HuH-7 (cell line): ENCODE measurements around the gene LRCH2.
A peak's percentile ranks its signal among the peaks of the same experiment; 100 is the strongest.
"Not testable (repeated sequence)": the region's sequence is repeated elsewhere in the genome, so short reads cannot be mapped to it uniquely, and the experiment has no call there.

Experiments used
- DNase-seq: peaks from one replicate; pipeline ENCODE4 v3.0.0; 2011; ENCODE audit warnings: low spot score

Gene LRCH2

GRCh38 chrX:115233497-115234455 is at the start of gene LRCH2:
Gene LRCH2, minus strand, starts transcription at chrX:115234096. Its CDS starts 55 bp downstream, at chrX:115234041.
- DNase-seq = no peak

GRCh38 chrX:115269051-115269683 is 35.3 kb upstream of the LRCH2 start:
- DNase-seq = no peak

GRCh38 chrX:115268421-115268820 is 34.5 kb upstream of the LRCH2 start:
- DNase-seq = peak; percentile 12

- no peak for DNase-seq
Measured at GRCh38 chrX:115266300-115266699, 32.4 kb upstream of the LRCH2 start.

- DNase-seq = no peak
Measured at GRCh38 chrX:115264009-115264408, 30.1 kb upstream of the LRCH2 start.

GRCh38 chrX:115261148-115261547 is 27.3 kb upstream of the LRCH2 start:
- no peak for DNase-seq

GRCh38 chrX:115260330-115260729 is 26.4 kb upstream of the LRCH2 start:
- DNase-seq = no peak

- no peak for DNase-seq
Measured at GRCh38 chrX:115259238-115259875, 25.5 kb upstream of the LRCH2 start.

- no peak for DNase-seq
Measured at GRCh38 chrX:115257711-115258110, 23.8 kb upstream of the LRCH2 start.

- no peak for DNase-seq
Measured at GRCh38 chrX:115255003-115255402, 21.1 kb upstream of the LRCH2 start.

GRCh38 chrX:115251458-115252233 is 17.8 kb upstream of the LRCH2 start:
- no peak for DNase-seq

- no peak for DNase-seq
Measured at GRCh38 chrX:115237056-115237455, 3.2 kb upstream of the LRCH2 start.

GRCh38 chrX:115236560-115236959 is 2.7 kb upstream of the LRCH2 start:
- DNase-seq = no peak

- no peak for DNase-seq
Measured at GRCh38 chrX:115234461-115234860, 565 bp upstream of the LRCH2 start.

- DNase-seq = no peak
Measured at GRCh38 chrX:115232933-115233496, 881 bp downstream of the LRCH2 start.

- DNase-seq = no peak
Measured at GRCh38 chrX:115229337-115230003, 4.4 kb downstream of the LRCH2 start.

- DNase-seq = no peak
Measured at GRCh38 chrX:115226929-115227328, 7.0 kb downstream of the LRCH2 start.

- not testable (repeated sequence) for DNase-seq
Measured at GRCh38 chrX:115217346-115217745, 16.6 kb downstream of the LRCH2 start.

- no peak for DNase-seq
Measured at GRCh38 chrX:115214605-115215004, 19.3 kb downstream of the LRCH2 start.

- DNase-seq = no peak
Measured at GRCh38 chrX:115214151-115214550, 19.7 kb downstream of the LRCH2 start.

- not testable (repeated sequence) for DNase-seq
Measured at GRCh38 chrX:115209547-115209946, 24.3 kb downstream of the LRCH2 start.
